HepG2 (cell line): Measurements from ENCODE around the gene BBS9. TPM values are rescaled to one million over a fixed set of nuclear protein-coding genes. Genes with fewer than 3 reads are reported as not detected.
A peak's percentile ranks its signal among the peaks of the same experiment; 100 is the strongest.

Source experiments
- ATAC-seq: fragments of 200-7000 bp; cut with Tn5 transposase; 3 replicates; pipeline ENCODE4 v1.9.1; 2020; ENCODE audit warnings: mild to moderate bottlenecking, moderate library complexity
- BruUV-seq: library from RNA; stranded (reverse); fragments of 400-500 nt; replicated peaks from 2 replicates; lab custom pipeline; 2021; lab: Mats Ljungman, UMichigan
- CTCF ChIA-PET: fragments of 300-600 bp; formaldehyde crosslinking; extraction: SDS; loops from one replicate; lab custom pipeline; 2021; ENCODE audit warnings: low total read pairs, inconsistent platforms, low intra/inter-chr PET ratio; lab: Yijun Ruan, JAX
- POLR2A ChIA-PET: fragments of 350-600 bp; sonication (Branson Sonifier 250); formaldehyde crosslinking; loops from one replicate; lab custom pipeline; 2020; ENCODE audit warnings: antibody characterized with exemption, inconsistent platforms; lab: Yijun Ruan, JAX
- DNase-seq: peaks from one replicate; pipeline ENCODE4 v3.0.0-alpha.2; 2015; ENCODE audit warnings: low spot score
- FAIRE-seq: peaks from 3 replicates; lab custom pipeline; 2011; peaks lifted over from hg19 to GRCh38; lab: Jason Lieb, UNC
- H2AFZ ChIP-seq: one replicate; pipeline ENCODE4 v1.6.1; 2011; ENCODE audit warnings: low read length, inconsistent platforms
- H3K27ac ChIP-seq: fragments of 300-600 bp; 3 replicates; pipeline ENCODE4 v1.8.0; 2011; ENCODE audit warnings: mixed run types, mild to moderate bottlenecking, mixed read lengths, low read length, inconsistent platforms; ENCODE audit not compliant: insufficient read depth; ENCODE audit errors: extremely low read length
- H3K27me3 ChIP-seq, 2 experiments: fragments of 200-600 bp in 1 of 2; 2 replicates in 1 of 2; 3 replicates in 1 of 2; pipeline versions ENCODE4 v1.6.0 to v1.8.0; 2011; ENCODE audit warnings: low read length in 2 of 2, mild to moderate bottlenecking in 2 of 2, moderate library complexity in 2 of 2, inconsistent platforms in 1 of 2; ENCODE audit not compliant: insufficient read depth in 2 of 2, control insufficient read depth in 1 of 2
- H3K36me3 ChIP-seq, 2 experiments: fragments of 200-600 bp in 1 of 2; replicated peaks in 1 of 2; 2 replicates in 1 of 2; 3 replicates in 1 of 2; pipeline versions ENCODE4 v1.5.1 to v1.8.0; 2011; ENCODE audit warnings: low read length in 2 of 2, inconsistent platforms in 1 of 2; ENCODE audit not compliant: insufficient read depth in 2 of 2, control insufficient read depth in 1 of 2
- H3K4me1 ChIP-seq: 2 replicates; pipeline ENCODE4 v1.5.1; 2012; ENCODE audit warnings: low read length, inconsistent platforms; ENCODE audit not compliant: insufficient read depth
- H3K4me2 ChIP-seq: 2 replicates; pipeline ENCODE4 v1.6.0; 2011; ENCODE audit warnings: low read depth, low read length, inconsistent platforms
- H3K4me3 ChIP-seq, 3 experiments: fragments of 200-600 bp in 1 of 3; sonication (generic), shearing (Covaris generic) in 1 of 3; replicated peaks in 1 of 3; 2 replicates each; pipeline ENCODE4 v1.5.1; 2011 to 2016; ENCODE audit warnings: low read length in 3 of 3, inconsistent platforms in 2 of 3, low read depth in 2 of 3, mild to moderate bottlenecking in 2 of 3, control low read depth in 1 of 3, mixed read lengths in 1 of 3; ENCODE audit not compliant: insufficient read depth in 1 of 3
- H3K79me2 ChIP-seq: one replicate; pipeline ENCODE4 v1.6.1; 2011; ENCODE audit warnings: low read length, inconsistent platforms; ENCODE audit not compliant: insufficient read depth
- H3K9ac ChIP-seq: 2 replicates; pipeline ENCODE4 v1.6.0; 2011; ENCODE audit warnings: mild to moderate bottlenecking, low read depth, low read length, inconsistent platforms; ENCODE audit not compliant: insufficient read depth
- H3K9me3 ChIP-seq: 2 replicates; pipeline ENCODE4 v1.5.1; 2012; ENCODE audit warnings: mild to moderate bottlenecking, low read length
- H4K20me1 ChIP-seq: 2 replicates; pipeline ENCODE4 v1.6.0; 2011; ENCODE audit warnings: inconsistent platforms, mild to moderate bottlenecking, low read length, moderate library complexity; ENCODE audit not compliant: insufficient read depth
- ARID5B ChIP-seq: IDR thresholded peaks from 2 replicates; pipeline ENCODE4 v1.4.0; 2020; ENCODE audit warnings: mild to moderate bottlenecking, missing genetic modification reagents
- ATF6 ChIP-seq: sonication (generic); formaldehyde crosslinking; conservative IDR thresholded peaks from 2 replicates; pipeline ENCODE4 v1.4.0; 2020; ENCODE audit warnings: missing genetic modification reagents
- BRD4 ChIP-seq: sonication (generic); formaldehyde crosslinking; IDR thresholded peaks from 2 replicates; pipeline ENCODE4 v1.4.0; 2020; ENCODE audit warnings: missing genetic modification reagents
- CEBPB ChIP-seq: IDR thresholded peaks from 2 replicates; pipeline ENCODE4 v1.6.1; 2011; ENCODE audit warnings: low read depth, low read length, improper control_type of control experiment, borderline replicate concordance
- CREB3 ChIP-seq: sonication (generic); formaldehyde crosslinking; IDR thresholded peaks from 2 replicates; pipeline ENCODE4 v1.5.0; 2020; ENCODE audit warnings: missing genetic modification reagents
- EP300 ChIP-seq, 3 experiments: sonication (generic) in 1 of 3; formaldehyde crosslinking in 1 of 3; IDR thresholded peaks; 2 replicates each; pipeline versions ENCODE4 v1.5.1 to v1.6.1; 2011 to 2020; ENCODE audit warnings: low read depth in 2 of 3, low read length in 2 of 3, borderline replicate concordance in 1 of 3, improper control_type of control experiment in 1 of 3, mild to moderate bottlenecking in 1 of 3, missing genetic modification reagents in 1 of 3, moderate library complexity in 1 of 3
- PAXIP1 ChIP-seq: sonication (generic); formaldehyde crosslinking; conservative IDR thresholded peaks from 2 replicates; pipeline ENCODE4 v1.4.0; 2020; ENCODE audit warnings: mild to moderate bottlenecking, missing genetic modification reagents, moderate library complexity
- SOX13 ChIP-seq, 3 experiments: fragments of 450-650 bp in 1 of 3; sonication (generic) in 1 of 3; formaldehyde crosslinking in 1 of 3; IDR thresholded peaks in 2 of 3; conservative IDR thresholded peaks in 1 of 3; 2 replicates each; pipeline versions ENCODE4 v1.5.0 to v1.6.1; 2016 to 2020; ENCODE audit warnings: antibody characterized with exemption in 1 of 3, mild to moderate bottlenecking in 1 of 3, missing compliant biosample characterization in 1 of 3, missing genetic modification reagents in 1 of 3, moderate library complexity in 1 of 3
- ZBTB14 ChIP-seq: sonication (generic); formaldehyde crosslinking; IDR thresholded peaks from 2 replicates; pipeline ENCODE4 v1.4.0; 2020; ENCODE audit warnings: missing genetic modification reagents
- ZNF441 ChIP-seq: sonication (generic); formaldehyde crosslinking; IDR thresholded peaks from 2 replicates; pipeline ENCODE4 v1.7.0; 2021; ENCODE audit warnings: missing genetic modification reagents, borderline replicate concordance
- WGBS: methylation state at CpG from one replicate; pipeline ENCODE4 v1.1.6; 2017; ENCODE audit warnings: low lambda C conversion rate; 5-methylcytosine and 5-hydroxymethylcytosine counted together
- in situ Hi-C: cut with HindIII; loops from 2 replicates; pipeline ENCODE4 v1.10.0; 2017; ENCODE audit warnings: low pct_unique_long_range_greater_than_20kb; ENCODE audit not compliant: extremely low pct_ligation_motif_present
- intact Hi-C: fragments of 100-400 bp; cut with micrococcal nuclease; formaldehyde crosslinking; loops from one replicate; pipeline ENCODE4 v1.10.0; 2022; ENCODE audit not compliant: unreplicated experiment
- polyA plus RNA-seq, 8 experiments: library from polyadenylated mRNA; depleted of rRNA in 3 of 8; stranded (reverse) in 7 of 8; unstranded in 1 of 8; fragments of >200 nt; fragmentation: Illumina TruSeq in 4 of 8; extraction: Trizol in 4 of 8; gene quantifications; 2 replicates each; pipeline versions ENCODE4 v1.2.1 to v1.2.3, GENCODE V29; 2011 to 2016; ENCODE audit warnings: low read depth in 4 of 8, missing spikeins in 1 of 8, mixed read lengths in 1 of 8; ENCODE audit not compliant: insufficient read depth in 1 of 8
- total RNA-seq, 5 experiments: library from RNA; depleted of rRNA; stranded (reverse); fragments of >200 nt; fragmentation: Illumina TruSeq; extraction: Trizol; gene quantifications; 2 replicates each; pipeline ENCODE4 v1.2.3, GENCODE V29; 2016; ENCODE audit warnings: low read depth in 1 of 5

The BBS9 gene
- total and polyA plus RNA-seq, 2 of the 13 experiments (the other 11 are each of a cell fraction or from before 2014, with no cell fraction given): 5.1 to 7.8 TPM

- Histone ChIP-seq H2AFZ (no peak overlapping the region), H3K9ac (no peak overlapping the region), H3K27me3 (no peaks in the 10 kb centered on the region), H3K27ac (peak overlapping the region; percentile 26), H4K20me1 (no peaks in the 10 kb centered on the region), H3K9me3 (0 out of 2 replicates have a peak, but pooled peaks cover 4% of the 10 kb centered on the region), H3K79me2 (no peaks in the 10 kb centered on the region), H3K4me3 (no peak overlapping the region), H3K4me1 (peaks cover 30% of the 10 kb centered on the region), H3K36me3 (no peaks in the 10 kb centered on the region), H3K4me2 (no peak overlapping the region)
- FAIRE-seq (no peak), DNase-seq (peak; percentile 62), ATAC-seq (peak; percentile 55; the same call in 2 of the 3 replicates)
- 78% methylated on average over 4 of the region's 4 CpGs for WGBS
- ChIA-PET CTCF (no interaction called here), POLR2A (no interaction called here)
- no TSS peak for BruUV-seq
- in situ Hi-C loops: loop anchor here (10.0 kb wide), 1 partner anchor 686 kb away; no protein-coding TSS in a partner anchor
- intact Hi-C loops: loop anchor here (10.0 kb wide), 1 partner anchor 206 kb away; no protein-coding TSS in a partner anchor
- TF ChIP-seq PAXIP1 (CRISPR knock-in tag): peak; percentile 29
- 0 out of 2 replicates have a peak, but pooled peaks have one; percentile 13 for TF ChIP-seq ARID5B
- no peak for TF ChIP-seq ATF6 (CRISPR knock-in tag)
- TF ChIP-seq ZBTB14: no peak
- no peak for TF ChIP-seq SOX13 (IDR thresholded peaks at IDR 0.05)
- TF ChIP-seq SOX13 (CRISPR knock-in tag; conservative IDR thresholded peaks at IDR 0.05 in 1 of 2, IDR thresholded peaks at IDR 0.05 in 1 of 2): 0 out of 4 replicates have a peak, but pooled peaks of 1 of the 2 experiments have one; percentile 21
- no peak for TF ChIP-seq BRD4
- TF ChIP-seq CEBPB: no peak
- 0 out of 4 replicates have a peak, but pooled peaks of 1 of the 2 experiments have one; percentile 24 for TF ChIP-seq EP300 (IDR thresholded peaks at IDR 0.05; ENCODE audit: low read depth in 2 of 2, low read length in 2 of 2)
- no peak for TF ChIP-seq EP300 (CRISPR knock-in tag; IDR thresholded peaks at IDR 0.05; ENCODE audit: borderline replicate concordance)
- no peak for TF ChIP-seq CREB3 (CRISPR knock-in tag)
- TF ChIP-seq ZNF441 (CRISPR knock-in tag): no peak
Observed at GRCh38 chr7:33248671-33249070, 119.3 kb downstream of the BBS9 start.
